DOHH2 (cell line): ENCODE data around the gene UNC80.

Source experiments
- H3F3A ChIP-seq: fragments of 200-600 bp; sonication (generic), shearing (Covaris generic); 2 replicates; pipeline ENCODE4 v1.6.0; 2016; ENCODE audit warnings: antibody characterized with exemption, mild to moderate bottlenecking; ENCODE audit not compliant: control insufficient read depth, insufficient read depth
- H3K27ac ChIP-seq: fragments of 200-600 bp; sonication (generic); 2 replicates; pipeline ENCODE4 v1.5.1; 2014; ENCODE audit warnings: low read depth, mild to moderate bottlenecking, low read length, moderate library complexity
- H3K27me3 ChIP-seq: fragments of 200-600 bp; sonication (generic); 2 replicates; pipeline ENCODE4 v1.6.1; 2014; ENCODE audit warnings: mild to moderate bottlenecking, low read length, mixed read lengths; ENCODE audit not compliant: control insufficient read depth
- H3K36me3 ChIP-seq: fragments of 200-600 bp; sonication (generic); 2 replicates; pipeline ENCODE4 v1.6.1; 2014; ENCODE audit warnings: mild to moderate bottlenecking, low read length, moderate library complexity, mixed read lengths; ENCODE audit not compliant: control insufficient read depth
- H3K4me1 ChIP-seq: fragments of 200-600 bp; sonication (generic); 2 replicates; pipeline ENCODE4 v1.6.1; 2014; ENCODE audit warnings: mild to moderate bottlenecking, low read length, mixed read lengths; ENCODE audit not compliant: control insufficient read depth
- H3K4me2 ChIP-seq: fragments of 200-600 bp; sonication (generic); 2 replicates; pipeline ENCODE4 v1.6.0; 2014; ENCODE audit warnings: mild to moderate bottlenecking, low read length, moderate library complexity
- H3K4me3 ChIP-seq: fragments of 200-600 bp; sonication (generic); 2 replicates; pipeline ENCODE4 v1.5.1; 2014; ENCODE audit warnings: mild to moderate bottlenecking, low read length, mixed read lengths
- H3K79me2 ChIP-seq: fragments of 200-600 bp; sonication (generic); 2 replicates; pipeline ENCODE4 v1.6.1; 2014; ENCODE audit warnings: mild to moderate bottlenecking, low read length, mixed read lengths; ENCODE audit not compliant: control insufficient read depth
- H3K9me2 ChIP-seq: fragments of 200-600 bp; sonication (generic); replicated peaks from 2 replicates; pipeline ENCODE4 v1.6.1; 2014; ENCODE audit warnings: mild to moderate bottlenecking, low read length, mixed read lengths; ENCODE audit not compliant: control insufficient read depth
- H3K9me3 ChIP-seq: fragments of 200-600 bp; sonication (generic); 2 replicates; pipeline ENCODE4 v1.6.1; 2014; ENCODE audit warnings: antibody characterized with exemption, low read length, mixed read lengths; ENCODE audit not compliant: control insufficient read depth, insufficient read depth
- H4K20me1 ChIP-seq: fragments of 200-600 bp; sonication (generic); 2 replicates; pipeline ENCODE4 v1.6.0; 2014; ENCODE audit warnings: low read depth, mild to moderate bottlenecking, antibody characterized with exemption, low read length, moderate library complexity; ENCODE audit not compliant: control insufficient read depth, insufficient read depth
- CTCF ChIP-seq: fragments of 200-600 bp; sonication (generic); IDR thresholded peaks from one replicate; pipeline ENCODE4 v1.5.1; 2014; ENCODE audit warnings: antibody characterized with exemption, mild to moderate bottlenecking, low read depth, low read length; ENCODE audit not compliant: poor library complexity, severe bottlenecking
- EZH2phosphoT487 ChIP-seq: fragments of 200-600 bp; sonication (generic); IDR thresholded peaks from 2 replicates; pipeline ENCODE4 v1.6.1; 2017; ENCODE audit warnings: borderline replicate concordance, mild to moderate bottlenecking, antibody characterized with exemption, low read length, moderate library complexity, mixed read lengths

UNC80 gene

GRCh38 chr2:209818939-209819338 is 47.3 kb downstream of the UNC80 start:
- TF ChIP-seq EZH2phosphoT487 (no peak), CTCF (no peak)
- H3K4me2 ChIP-seq, result no peak overlapping the region

GRCh38 chr2:209821806-209822205 is 50.2 kb downstream of the UNC80 start:
- no peaks in the 10 kb centered on the region for H3K9me2 ChIP-seq
- no peak overlapping the region for H3K4me3 ChIP-seq
- no peaks in the 10 kb centered on the region for H3K4me1 ChIP-seq
- H3K27me3 ChIP-seq, result no peaks in the 10 kb centered on the region
- no peak overlapping the region for H3K4me2 ChIP-seq
- no peaks in the 10 kb centered on the region for H3K36me3 ChIP-seq
- H3K79me2 ChIP-seq, result no peaks in the 10 kb centered on the region
- no peaks in the 10 kb centered on the region for H3F3A ChIP-seq
- H3K9me3 ChIP-seq, result no peaks in the 10 kb centered on the region
- H4K20me1 ChIP-seq, result no peaks in the 10 kb centered on the region
- H3K27ac ChIP-seq, result no peak overlapping the region
- TF ChIP-seq CTCF, result no peak
- no peak for TF ChIP-seq EZH2phosphoT487

More at GRCh38 chr2:209818939-209819338, 47.3 kb downstream of the UNC80 start:
- H3K4me3 ChIP-seq, result no peak overlapping the region
- H3K79me2 ChIP-seq, result no peaks in the 10 kb centered on the region
- no peaks in the 10 kb centered on the region for H3K36me3 ChIP-seq
- H3K9me3 ChIP-seq, result no peaks in the 10 kb centered on the region
- no peaks in the 10 kb centered on the region for H3K4me1 ChIP-seq
- H4K20me1 ChIP-seq, result no peaks in the 10 kb centered on the region
- H3K27me3 ChIP-seq, result no peaks in the 10 kb centered on the region
- no peaks in the 10 kb centered on the region for H3F3A ChIP-seq
- H3K27ac ChIP-seq, result no peak overlapping the region
- H3K9me2 ChIP-seq, result no peaks in the 10 kb centered on the region

GRCh38 chr2:209823484-209823883 is 51.9 kb downstream of the UNC80 start:
- no peaks in the 10 kb centered on the region for H3K4me1 ChIP-seq
- no peak overlapping the region for H3K4me2 ChIP-seq
- H3K79me2 ChIP-seq, result no peaks in the 10 kb centered on the region
- no peaks in the 10 kb centered on the region for H3K9me2 ChIP-seq
- H3K9me3 ChIP-seq, result no peaks in the 10 kb centered on the region
- H3F3A ChIP-seq, result no peaks in the 10 kb centered on the region
- H3K4me3 ChIP-seq, result no peak overlapping the region
- no peaks in the 10 kb centered on the region for H3K36me3 ChIP-seq
- H3K27ac ChIP-seq, result no peak overlapping the region
- no peaks in the 10 kb centered on the region for H4K20me1 ChIP-seq
- no peaks in the 10 kb centered on the region for H3K27me3 ChIP-seq
- TF ChIP-seq CTCF (no peak), EZH2phosphoT487 (no peak)

GRCh38 chr2:209824391-209824790 is 52.8 kb downstream of the UNC80 start:
- H4K20me1 ChIP-seq, result no peaks in the 10 kb centered on the region
- no peaks in the 10 kb centered on the region for H3K36me3 ChIP-seq
- no peaks in the 10 kb centered on the region for H3K79me2 ChIP-seq
- TF ChIP-seq EZH2phosphoT487, result no peak
- TF ChIP-seq CTCF, result no peak
- no peaks in the 10 kb centered on the region for H3F3A ChIP-seq
- H3K27me3 ChIP-seq, result no peaks in the 10 kb centered on the region
- no peak overlapping the region for H3K4me3 ChIP-seq
- no peaks in the 10 kb centered on the region for H3K9me3 ChIP-seq
- H3K27ac ChIP-seq, result no peak overlapping the region
- H3K9me2 ChIP-seq, result no peaks in the 10 kb centered on the region
- H3K4me1 ChIP-seq, result no peaks in the 10 kb centered on the region
- H3K4me2 ChIP-seq, result no peak overlapping the region
